ENCODE results near the gene PTK7. TPM values are rescaled to one million over a fixed set of nuclear protein-coding genes. Genes with fewer than 3 reads are reported as not detected.
"Not testable (repeated sequence)": the region's sequence is repeated elsewhere in the genome, so short reads cannot be mapped to it uniquely, and the experiment has no call there.

PTK7 gene
- total and polyA plus RNA-seq, 2 donors (not counting 3 experiments of a cell fraction or from before 2014, with no cell fraction given), result 41.9 to 65.6 TPM

DNA sequence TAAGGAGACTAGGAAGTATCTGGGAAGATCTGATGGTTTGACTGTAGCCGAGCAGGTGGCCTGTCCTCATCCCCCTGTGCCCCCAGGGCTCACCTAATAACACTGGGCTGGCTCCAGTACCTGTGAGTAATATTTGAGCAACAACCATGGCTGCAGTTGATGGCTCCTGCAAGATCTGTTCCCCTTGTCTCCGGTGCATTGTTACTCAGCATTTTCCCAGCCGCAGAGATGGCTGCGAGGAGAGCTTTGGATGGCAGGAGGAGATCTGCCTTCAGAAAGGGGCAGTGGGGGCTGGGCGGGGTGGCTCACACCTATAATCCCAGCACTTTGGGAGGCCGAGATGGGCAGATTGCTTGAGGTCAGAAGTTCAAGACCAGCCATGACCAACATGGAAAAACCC, 39.3 kb downstream of the PTK7 start:
- DNase-seq (ENCODE audit: low read depth, low spot score), result no peak
- Histone ChIP-seq H3K27ac (ENCODE audit: insufficient read depth, low read depth, low read length) (no peak overlapping the region), H3K4me1 (ENCODE audit: control insufficient read depth, extremely low read depth, insufficient read depth, low read length) (no peaks in the 10 kb centered on the region), H4K20me1 (replicated peaks; ENCODE audit: control insufficient read depth, extremely low read depth, insufficient read depth, low read length) (no peaks in the 10 kb centered on the region), H3K27me3 (ENCODE audit: control insufficient read depth in 2 of 2, insufficient read depth in 2 of 2, low read length in 2 of 2) (no peaks in the 10 kb centered on the region), H2AFZ (ENCODE audit: low read depth, low read length) (no peak overlapping the region), H3K4me3 (replicated peaks in 1 of 3; ENCODE audit: insufficient read depth in 1 of 3, low read depth in 1 of 3, low read length in 3 of 3) (no peak overlapping the region), H3K9ac (replicated peaks; ENCODE audit: extremely low read depth, insufficient read depth, low read length) (no peak overlapping the region), H3K36me3 (ENCODE audit: control insufficient read depth in 2 of 2, extremely low read depth in 1 of 2, insufficient read depth in 2 of 2, low read length in 2 of 2) (no peaks in the 10 kb centered on the region), H3K9me1 (replicated peaks; ENCODE audit: control insufficient read depth, extremely low read depth, insufficient read depth, low read length) (no peaks in the 10 kb centered on the region), H3K79me2 (ENCODE audit: control insufficient read depth, insufficient read depth, low read length) (no peaks in the 10 kb centered on the region), H3K9me3 (replicated peaks; ENCODE audit: control insufficient read depth, insufficient read depth, low read length) (no peaks in the 10 kb centered on the region), H3K4me2 (ENCODE audit: insufficient read depth, low read length) (no peak overlapping the region)
- no peak for TF ChIP-seq POLR2A (IDR thresholded peaks at IDR 0.05; ENCODE audit: low read depth, low read length)
- no peak for TF ChIP-seq MAX (IDR thresholded peaks at IDR 0.05; ENCODE audit: insufficient read depth, insufficient read length)
- no peak for TF ChIP-seq FOS (IDR thresholded peaks at IDR 0.05; ENCODE audit: borderline replicate concordance, insufficient read depth, low read length)
- TF ChIP-seq EZH2 (IDR thresholded peaks at IDR 0.05; ENCODE audit: borderline replicate concordance, low read depth, low read length, severe bottlenecking), result no peak
- TF ChIP-seq MYC (IDR thresholded peaks at IDR 0.05; ENCODE audit: low read depth, low read length), result no peak
- TF ChIP-seq, protein P1, sequence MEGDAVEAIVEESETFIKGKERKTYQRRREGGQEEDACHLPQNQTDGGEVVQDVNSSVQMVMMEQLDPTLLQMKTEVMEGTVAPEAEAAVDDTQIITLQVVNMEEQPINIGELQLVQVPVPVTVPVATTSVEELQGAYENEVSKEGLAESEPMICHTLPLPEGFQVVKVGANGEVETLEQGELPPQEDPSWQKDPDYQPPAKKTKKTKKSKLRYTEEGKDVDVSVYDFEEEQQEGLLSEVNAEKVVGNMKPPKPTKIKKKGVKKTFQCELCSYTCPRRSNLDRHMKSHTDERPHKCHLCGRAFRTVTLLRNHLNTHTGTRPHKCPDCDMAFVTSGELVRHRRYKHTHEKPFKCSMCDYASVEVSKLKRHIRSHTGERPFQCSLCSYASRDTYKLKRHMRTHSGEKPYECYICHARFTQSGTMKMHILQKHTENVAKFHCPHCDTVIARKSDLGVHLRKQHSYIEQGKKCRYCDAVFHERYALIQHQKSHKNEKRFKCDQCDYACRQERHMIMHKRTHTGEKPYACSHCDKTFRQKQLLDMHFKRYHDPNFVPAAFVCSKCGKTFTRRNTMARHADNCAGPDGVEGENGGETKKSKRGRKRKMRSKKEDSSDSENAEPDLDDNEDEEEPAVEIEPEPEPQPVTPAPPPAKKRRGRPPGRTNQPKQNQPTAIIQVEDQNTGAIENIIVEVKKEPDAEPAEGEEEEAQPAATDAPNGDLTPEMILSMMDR (IDR thresholded peaks at IDR 0.05; ENCODE audit: extremely low read depth in 1 of 2, insufficient read depth in 1 of 2, low read depth in 1 of 2, low read length in 2 of 2), result no peak
- TF ChIP-seq GATA2 (IDR thresholded peaks at IDR 0.05; ENCODE audit: insufficient read depth, insufficient read length, low read depth, low read length), result no peak
- TF ChIP-seq POLR2AphosphoS5 (IDR thresholded peaks at IDR 0.05; ENCODE audit: insufficient read depth, low read depth, low read length), result no peak
- TF ChIP-seq JUN (IDR thresholded peaks at IDR 0.05; ENCODE audit: borderline replicate concordance, insufficient read depth, insufficient read length, low read depth), result no peak
- no peak for FAIRE-seq
- dilution Hi-C loops (cut with MboI; ENCODE audit: extremely low pct_ligation_motif_present, low sequenced_read_pairs) (no loop called here), intact Hi-C loops (cut with micrococcal nuclease) (no loop called here)
- BruUV-seq (replicated peaks), result no TSS peak
- ChIA-PET POLR2A (no interaction called here), CTCF (interaction anchor here (1.3 to 1.9 kb wide), 2 partner anchors 14 to 28 kb away, joined by 3 to 6 read pairs; no protein-coding TSS in a partner anchor)

- BruUV-seq (replicated peaks); H2AFZ ChIP-seq (ENCODE audit: low read depth, low read length); H3K27ac ChIP-seq (ENCODE audit: insufficient read depth, low read depth, low read length); DNase-seq (ENCODE audit: low read depth, low spot score); H3K9ac ChIP-seq (replicated peaks; ENCODE audit: extremely low read depth, insufficient read depth, low read length); dilution Hi-C loops (cut with MboI; ENCODE audit: extremely low pct_ligation_motif_present, low sequenced_read_pairs); H3K36me3 ChIP-seq (ENCODE audit: control insufficient read depth in 2 of 2, extremely low read depth in 1 of 2, insufficient read depth in 2 of 2, low read length in 2 of 2); H3K27me3 ChIP-seq (ENCODE audit: control insufficient read depth in 2 of 2, insufficient read depth in 2 of 2, low read length in 2 of 2); H3K9me3 ChIP-seq (replicated peaks; ENCODE audit: control insufficient read depth, insufficient read depth, low read length); FAIRE-seq; H3K9me1 ChIP-seq (replicated peaks; ENCODE audit: control insufficient read depth, extremely low read depth, insufficient read depth, low read length); H3K4me2 ChIP-seq (ENCODE audit: insufficient read depth, low read length); CTCF ChIA-PET; H3K4me3 ChIP-seq (replicated peaks in 1 of 3; ENCODE audit: insufficient read depth in 1 of 3, low read depth in 1 of 3, low read length in 3 of 3); H3K4me1 ChIP-seq (ENCODE audit: control insufficient read depth, extremely low read depth, insufficient read depth, low read length); intact Hi-C loops (cut with micrococcal nuclease); POLR2A ChIA-PET; H4K20me1 ChIP-seq (replicated peaks; ENCODE audit: control insufficient read depth, extremely low read depth, insufficient read depth, low read length); H3K79me2 ChIP-seq (ENCODE audit: control insufficient read depth, insufficient read depth, low read length): not testable (repeated sequence)
Measured at GRCh38 chr6:43117466-43117865, 41.4 kb downstream of the PTK7 start.
